Lower leg skin (tissue), 3 donors: ENCODE results near the gene MAML1.

ENCODE experiments used
- POLR2A ChIP-seq, 2 donors: fragments of 450-650 bp; IDR thresholded peaks; one replicate each; pipeline ENCODE4 v1.6.1; 2016 to 2017; ENCODE audit warnings: antibody characterized with exemption in 2 of 2, mild to moderate bottlenecking in 1 of 2, moderate library complexity in 1 of 2
- TF ChIP-seq, protein P1 (sequence below), 3 donors: fragments of 450-650 bp; IDR thresholded peaks; one replicate each; pipeline ENCODE4 v1.5.1; 2016; ENCODE audit warnings: antibody characterized with exemption in 3 of 3, mild to moderate bottlenecking in 3 of 3, moderate library complexity in 2 of 3

DNA sequence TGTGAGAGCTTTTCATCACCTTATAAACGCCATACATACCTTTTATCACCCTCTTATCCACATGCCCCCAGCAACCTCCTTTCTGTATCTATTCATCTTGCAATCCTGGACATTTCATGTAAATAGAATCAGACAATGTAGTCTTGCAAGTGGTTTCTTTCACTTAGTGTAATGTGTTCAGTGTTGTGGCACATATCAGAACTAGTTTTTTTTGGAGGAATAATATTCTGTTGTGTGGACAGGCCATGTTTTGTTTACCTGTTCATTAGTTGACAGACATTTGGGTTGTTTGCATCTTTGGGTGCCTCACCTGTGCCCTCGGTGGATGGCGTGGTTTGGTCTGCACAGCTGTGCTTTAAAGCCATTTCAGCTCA lies 89.4 kb downstream of the MAML1 start:
- TF ChIP-seq POLR2A (IDR thresholded peaks at IDR 0.05) = no peak
- TF ChIP-seq, protein P1, sequence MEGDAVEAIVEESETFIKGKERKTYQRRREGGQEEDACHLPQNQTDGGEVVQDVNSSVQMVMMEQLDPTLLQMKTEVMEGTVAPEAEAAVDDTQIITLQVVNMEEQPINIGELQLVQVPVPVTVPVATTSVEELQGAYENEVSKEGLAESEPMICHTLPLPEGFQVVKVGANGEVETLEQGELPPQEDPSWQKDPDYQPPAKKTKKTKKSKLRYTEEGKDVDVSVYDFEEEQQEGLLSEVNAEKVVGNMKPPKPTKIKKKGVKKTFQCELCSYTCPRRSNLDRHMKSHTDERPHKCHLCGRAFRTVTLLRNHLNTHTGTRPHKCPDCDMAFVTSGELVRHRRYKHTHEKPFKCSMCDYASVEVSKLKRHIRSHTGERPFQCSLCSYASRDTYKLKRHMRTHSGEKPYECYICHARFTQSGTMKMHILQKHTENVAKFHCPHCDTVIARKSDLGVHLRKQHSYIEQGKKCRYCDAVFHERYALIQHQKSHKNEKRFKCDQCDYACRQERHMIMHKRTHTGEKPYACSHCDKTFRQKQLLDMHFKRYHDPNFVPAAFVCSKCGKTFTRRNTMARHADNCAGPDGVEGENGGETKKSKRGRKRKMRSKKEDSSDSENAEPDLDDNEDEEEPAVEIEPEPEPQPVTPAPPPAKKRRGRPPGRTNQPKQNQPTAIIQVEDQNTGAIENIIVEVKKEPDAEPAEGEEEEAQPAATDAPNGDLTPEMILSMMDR (IDR thresholded peaks at IDR 0.05) = no peak
